Liver (tissue), 9 donors: ENCODE results near the gene MBNL2. TPM values are rescaled to one million over a fixed set of nuclear protein-coding genes. Genes with fewer than 3 reads are reported as not detected.

Experiments
- DNase-seq: peaks from one replicate; pipeline ENCODE4 v3.0.0-alpha.2; 2017; ENCODE audit warnings: low spot score
- H3K27ac ChIP-seq, 2 donors: one replicate each; pipeline ENCODE4 v1.7.0; 2013; ENCODE audit warnings: inconsistent platforms in 2 of 2, low read length in 2 of 2, control low read depth in 1 of 2, low read depth in 1 of 2, mild to moderate bottlenecking in 1 of 2
- H3K27me3 ChIP-seq, 4 donors: one replicate each; pipeline versions ENCODE4 v1.6.1 to v1.7.0; 2013; ENCODE audit warnings: low read length in 3 of 4, inconsistent platforms in 1 of 4, mild to moderate bottlenecking in 1 of 4, moderate library complexity in 1 of 4; ENCODE audit not compliant: control insufficient read depth in 4 of 4, insufficient read depth in 4 of 4
- H3K36me3 ChIP-seq, 4 donors: one replicate each; pipeline versions ENCODE4 v1.6.1 to v1.7.0; 2013; ENCODE audit warnings: low read length in 3 of 4, mild to moderate bottlenecking in 3 of 4, low read depth in 1 of 4, moderate library complexity in 1 of 4; ENCODE audit not compliant: control insufficient read depth in 4 of 4, insufficient read depth in 3 of 4
- H3K4me1 ChIP-seq, 4 donors: one replicate each; pipeline versions ENCODE4 v1.6.1 to v1.7.0; 2013; ENCODE audit warnings: low read length in 3 of 4, mild to moderate bottlenecking in 3 of 4, moderate library complexity in 1 of 4; ENCODE audit not compliant: control insufficient read depth in 4 of 4, insufficient read depth in 4 of 4
- H3K4me3 ChIP-seq, 3 donors: one replicate each; pipeline versions ENCODE4 v1.6.1 to v1.7.0; 2013; ENCODE audit warnings: low read length in 3 of 3, control low read depth in 1 of 3, low read depth in 1 of 3, mild to moderate bottlenecking in 1 of 3
- H3K9ac ChIP-seq, 2 donors: one replicate each; pipeline ENCODE4 v1.7.0; 2013; ENCODE audit warnings: low read length in 2 of 2, mild to moderate bottlenecking in 2 of 2, moderate library complexity in 2 of 2, control low read depth in 1 of 2, low read depth in 1 of 2
- H3K9me3 ChIP-seq, 4 donors: one replicate each; pipeline versions ENCODE4 v1.6.1 to v1.7.0; 2013; ENCODE audit warnings: low read length in 3 of 4; ENCODE audit not compliant: control insufficient read depth in 4 of 4
- ATF3 ChIP-seq: IDR thresholded peaks from 2 replicates; pipeline ENCODE4 v1.6.1; 2016; ENCODE audit warnings: antibody characterized with exemption
- CTCF ChIP-seq: fragments of 150-350 bp; IDR thresholded peaks from 2 replicates; pipeline ENCODE4 v1.5.1; 2017; ENCODE audit warnings: improper control_type of control experiment, low read depth, low read length; ENCODE audit not compliant: missing input control
- EGR1 ChIP-seq, 2 donors: IDR thresholded peaks; 2 replicates each; pipeline ENCODE4 v1.6.1; 2016 to 2018; ENCODE audit warnings: antibody characterized with exemption in 2 of 2, low read depth in 2 of 2
- FOXA1 ChIP-seq: IDR thresholded peaks from 2 replicates; pipeline ENCODE4 v1.6.1; 2016; ENCODE audit warnings: antibody characterized with exemption
- FOXA2 ChIP-seq: IDR thresholded peaks from 2 replicates; pipeline ENCODE4 v1.6.1; 2016; ENCODE audit warnings: antibody characterized with exemption
- GABPA ChIP-seq, 2 donors: IDR thresholded peaks in 1 of 2; conservative IDR thresholded peaks in 1 of 2; 2 replicates each; pipeline ENCODE4 v1.6.1; 2016; ENCODE audit warnings: antibody characterized with exemption in 2 of 2, mild to moderate bottlenecking in 1 of 2, moderate library complexity in 1 of 2
- HNF4A ChIP-seq, 2 donors: conservative IDR thresholded peaks; 2 replicates each; pipeline ENCODE4 v1.6.1; 2016; ENCODE audit warnings: antibody characterized with exemption in 2 of 2, mild to moderate bottlenecking in 2 of 2
- HNF4G ChIP-seq: IDR thresholded peaks from 2 replicates; pipeline ENCODE4 v1.6.1; 2016; ENCODE audit warnings: antibody characterized with exemption
- JUND ChIP-seq, 2 donors: IDR thresholded peaks; 2 replicates each; pipeline ENCODE4 v1.6.1; 2016; ENCODE audit warnings: antibody characterized with exemption in 2 of 2
- NR2F2 ChIP-seq: IDR thresholded peaks from 2 replicates; pipeline ENCODE4 v1.6.1; 2016; ENCODE audit warnings: antibody characterized with exemption
- REST ChIP-seq: IDR thresholded peaks from 2 replicates; pipeline ENCODE4 v1.6.1; 2016; ENCODE audit warnings: antibody characterized with exemption, mild to moderate bottlenecking
- RXRA ChIP-seq, 2 donors: IDR thresholded peaks; 2 replicates each; pipeline ENCODE4 v1.6.1; 2017 to 2018; ENCODE audit warnings: antibody characterized with exemption in 2 of 2, mild to moderate bottlenecking in 1 of 2
- SP1 ChIP-seq: IDR thresholded peaks from 2 replicates; pipeline ENCODE4 v1.6.1; 2018; ENCODE audit warnings: antibody characterized with exemption, mild to moderate bottlenecking
- YY1 ChIP-seq: IDR thresholded peaks from 2 replicates; pipeline ENCODE4 v1.6.1; 2016; ENCODE audit warnings: antibody characterized with exemption, mild to moderate bottlenecking
- WGBS: extraction: QIAGEN DNeasy Blood & Tissue Kit; methylation state at CpG from one replicate; pipeline ENCODE4 v1.1.7; 2013; 5-methylcytosine and 5-hydroxymethylcytosine counted together
- polyA plus RNA-seq, 2 donors: library from polyadenylated mRNA; stranded (reverse) in 1 of 2; unstranded in 1 of 2; fragments of 200-250 nt in 1 of 2; fragments of >200 nt in 1 of 2; fragmentation: Nextera tagmentation in 1 of 2; extraction: Ambion mirVana in 1 of 2; gene quantifications; one replicate each; pipeline versions ENCODE4 v1.2.1 to v1.2.3, GENCODE V29; 2013 to 2015
- total RNA-seq, 2 donors: library from RNA; depleted of rRNA; stranded (reverse); fragments of >200 nt; gene quantifications; one replicate each; pipeline ENCODE4 v1.2.3, GENCODE V29; 2014
- donor health status: healthy.
- donor health status: healthy.
- donor health status: healthy.
- donor health status: healthy.
- donor health status: healthy.

MBNL2 gene
- total and polyA plus RNA-seq, 4 donors: 16.0 to 49.6 (median 36.8) TPM

GRCh38 chr13:97395447-97396136 is 173.5 kb downstream of the MBNL2 start:
- TF ChIP-seq JUND (IDR thresholded peaks at IDR 0.05): no peak
- no peak for TF ChIP-seq FOXA1
- TF ChIP-seq GABPA (IDR thresholded peaks at IDR 0.05 in 1 of 2, conservative IDR thresholded peaks at IDR 0.05 in 1 of 2): no peak
- no peak for TF ChIP-seq SP1
- no peak overlapping the region for H3K27ac ChIP-seq
- DNase-seq: no peak
- H3K4me3 ChIP-seq: no peak overlapping the region
- no peaks in the 10 kb centered on the region for H3K27me3 ChIP-seq
- H3K9me3 ChIP-seq: no peaks in the 10 kb centered on the region
- no peak overlapping the region for H3K9ac ChIP-seq
- H3K36me3 ChIP-seq: peaks cover 2 to 11% (median 10%) of the 10 kb centered on the region in 4 donors
- 88% methylated on average over 4 of the region's 4 CpGs for WGBS
- H3K4me1 ChIP-seq: no peaks in the 10 kb centered on the region

- no peak for TF ChIP-seq NR2F2
- TF ChIP-seq GABPA (IDR thresholded peaks at IDR 0.05 in 1 of 2, conservative IDR thresholded peaks at IDR 0.05 in 1 of 2): no peak
- 84% methylated on average over 10 of the region's 10 CpGs for WGBS
- Histone ChIP-seq H3K4me3 (no peak overlapping the region), H3K4me1 (no peaks in the 10 kb centered on the region), H3K36me3 (peaks cover 0 to 3% (median 2%) of the 10 kb centered on the region in 4 donors), H3K9me3 (no peaks in the 10 kb centered on the region), H3K27ac (no peak overlapping the region), H3K27me3 (no peaks in the 10 kb centered on the region), H3K9ac (no peak overlapping the region)
- no peak for DNase-seq
Measured at GRCh38 chr13:97397267-97397666, 175.1 kb downstream of the MBNL2 start.

- WGBS: 92% methylated on average over 3 of the region's 3 CpGs
- no peak overlapping the region for H3K4me3 ChIP-seq
Measured at GRCh38 chr13:97401421-97401820, 179.3 kb downstream of the MBNL2 start.

More at GRCh38 chr13:97401421-97401820, 179.3 kb downstream of the MBNL2 start:
- no peak for TF ChIP-seq EGR1 (IDR thresholded peaks at IDR 0.05; ENCODE audit: low read depth in 2 of 2)
- no peak for TF ChIP-seq SP1
- TF ChIP-seq RXRA (IDR thresholded peaks at IDR 0.05): no peak
- TF ChIP-seq HNF4A (conservative IDR thresholded peaks at IDR 0.05): no peak
- TF ChIP-seq REST: no peak
- no peak for TF ChIP-seq ATF3
- no peak for TF ChIP-seq NR2F2
- no peak for TF ChIP-seq FOXA2
- TF ChIP-seq CTCF: no peak
- TF ChIP-seq JUND (IDR thresholded peaks at IDR 0.05): no peak
- TF ChIP-seq YY1: no peak
- TF ChIP-seq GABPA (IDR thresholded peaks at IDR 0.05 in 1 of 2, conservative IDR thresholded peaks at IDR 0.05 in 1 of 2): no peak
- no peak for TF ChIP-seq HNF4G
- Histone ChIP-seq H3K9ac (no peak overlapping the region), H3K4me1 (no peaks in the 10 kb centered on the region), H3K27me3 (no peaks in the 10 kb centered on the region), H3K9me3 (no peaks in the 10 kb centered on the region), H3K36me3 (no peaks in the 10 kb centered on the region), H3K27ac (no peak overlapping the region)
- no peak for DNase-seq
